IPS DF 4.7 (cell line): Measurements from ENCODE around the gene EVL.
A peak's percentile ranks its signal among the peaks of the same experiment; 100 is the strongest.

Experiments
- DNase-seq: peaks from one replicate; pipeline ENCODE4 v3.0.0-alpha.2; 2013; ENCODE audit warnings: low spot score; ENCODE audit errors: extremely low read depth

EVL gene

DNA sequence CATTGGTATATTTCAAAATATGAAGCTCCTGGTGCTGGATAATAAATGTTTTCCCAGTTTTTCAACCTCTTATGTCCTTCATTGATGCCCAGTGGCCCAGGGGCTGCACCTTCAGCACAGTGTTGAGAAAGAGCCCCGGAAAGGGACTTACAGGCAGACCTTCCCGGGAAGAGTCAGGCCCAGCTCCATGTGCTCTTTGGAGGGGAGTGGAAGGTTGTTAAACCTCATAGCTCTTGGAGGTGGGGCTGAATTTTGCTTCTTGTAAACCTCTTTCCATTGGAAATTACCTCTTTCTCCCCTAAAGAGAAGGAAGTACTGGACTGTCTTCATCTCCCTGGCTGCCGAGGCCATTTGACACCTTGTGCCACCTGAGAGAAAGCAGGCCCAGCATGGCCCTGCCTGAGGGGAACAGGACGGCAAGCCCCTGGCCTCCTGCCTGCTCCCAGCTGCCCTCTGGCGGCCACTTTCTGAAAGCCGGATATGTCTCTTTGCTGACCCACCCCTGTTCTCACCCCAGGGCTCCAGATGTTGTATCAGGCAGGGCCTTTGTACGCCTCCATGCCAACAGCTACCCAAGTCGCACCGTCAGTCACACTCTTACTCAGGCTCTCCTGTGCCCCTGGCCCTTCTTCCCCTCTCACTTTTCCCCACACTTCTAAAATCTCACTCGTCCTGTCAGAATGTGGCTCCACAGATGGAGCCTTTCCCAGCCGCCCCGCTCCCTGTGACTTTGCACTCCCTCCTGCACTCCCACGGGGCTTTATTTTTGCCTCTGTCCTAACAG is 43.0 kb downstream of the EVL start:
- peak; percentile 68 for DNase-seq

DNA sequence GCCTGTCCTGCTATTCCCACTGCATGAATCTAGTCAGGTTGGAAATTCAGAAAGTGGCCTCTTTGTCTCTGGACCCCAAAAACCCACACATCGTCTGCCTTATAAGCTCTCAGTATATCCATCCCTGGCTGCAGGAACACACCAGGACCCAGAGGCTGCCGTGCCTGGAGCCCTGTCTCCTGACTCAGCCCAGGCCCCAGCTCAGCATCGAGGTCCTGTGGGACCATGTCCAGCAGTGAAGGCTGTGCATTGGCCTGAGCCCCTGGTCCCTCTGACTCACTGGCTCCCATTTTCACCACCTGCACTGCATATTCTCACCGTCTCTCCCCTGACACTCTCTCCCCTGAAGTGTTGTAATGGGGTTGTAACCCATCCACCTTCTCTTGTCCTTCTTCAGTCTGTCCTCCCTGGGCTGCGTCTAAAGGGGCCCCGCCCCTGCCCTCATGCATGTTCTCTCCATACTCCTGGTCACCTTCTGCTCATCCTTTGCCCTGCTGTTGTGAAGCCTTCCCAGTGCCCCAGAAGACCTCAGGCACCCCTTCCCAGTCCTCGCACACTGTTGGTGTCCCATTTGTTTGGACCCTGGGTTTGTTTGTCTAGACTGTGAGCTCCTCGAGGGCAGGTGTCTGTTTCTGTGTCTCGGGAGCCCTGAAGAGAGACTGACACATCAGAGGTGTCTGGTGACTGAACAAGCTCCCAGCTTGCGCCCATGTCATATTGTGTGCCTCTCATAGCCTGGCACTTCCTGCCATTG is 43.8 kb downstream of the EVL start:
- no peak for DNase-seq

DNA sequence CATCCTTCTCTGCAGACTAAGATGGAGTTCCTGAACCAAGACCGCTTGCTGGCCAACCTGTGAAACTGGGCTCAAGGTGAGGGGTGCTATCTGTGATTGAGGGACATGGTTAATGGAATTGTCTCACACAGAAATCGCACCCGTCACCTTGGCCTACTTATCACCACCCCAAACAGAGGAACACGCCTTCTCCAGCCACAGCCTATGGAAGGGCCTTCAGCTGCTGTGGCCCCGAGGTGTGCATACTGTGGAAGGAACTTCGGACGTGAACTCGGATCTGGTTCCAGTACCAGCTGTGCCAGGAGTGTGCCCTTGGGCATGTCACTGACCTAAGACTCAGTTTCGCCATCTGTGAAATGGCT is 44.4 kb downstream of the EVL start:
- DNase-seq = no peak

DNA sequence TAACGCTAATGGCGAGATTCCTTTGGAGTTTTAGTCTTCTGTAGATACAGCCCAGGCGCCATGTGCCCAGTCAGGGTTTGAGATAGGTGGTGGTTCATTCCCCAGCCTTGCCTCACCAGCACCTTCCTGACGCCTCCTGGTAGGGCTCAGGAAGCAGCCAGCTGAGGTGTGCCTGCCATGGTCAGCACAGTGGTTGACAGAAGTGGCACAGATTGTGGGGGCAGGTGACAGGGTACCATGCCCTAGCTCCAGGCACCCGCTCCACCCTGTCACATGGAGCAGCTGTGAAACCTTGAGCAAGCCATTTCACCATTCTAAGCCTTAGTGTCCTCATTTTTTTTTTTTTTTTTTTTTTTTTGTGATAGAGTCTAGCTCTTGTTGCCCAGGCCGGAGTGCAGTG is 45.6 kb downstream of the EVL start:
- DNase-seq = no peak

DNA sequence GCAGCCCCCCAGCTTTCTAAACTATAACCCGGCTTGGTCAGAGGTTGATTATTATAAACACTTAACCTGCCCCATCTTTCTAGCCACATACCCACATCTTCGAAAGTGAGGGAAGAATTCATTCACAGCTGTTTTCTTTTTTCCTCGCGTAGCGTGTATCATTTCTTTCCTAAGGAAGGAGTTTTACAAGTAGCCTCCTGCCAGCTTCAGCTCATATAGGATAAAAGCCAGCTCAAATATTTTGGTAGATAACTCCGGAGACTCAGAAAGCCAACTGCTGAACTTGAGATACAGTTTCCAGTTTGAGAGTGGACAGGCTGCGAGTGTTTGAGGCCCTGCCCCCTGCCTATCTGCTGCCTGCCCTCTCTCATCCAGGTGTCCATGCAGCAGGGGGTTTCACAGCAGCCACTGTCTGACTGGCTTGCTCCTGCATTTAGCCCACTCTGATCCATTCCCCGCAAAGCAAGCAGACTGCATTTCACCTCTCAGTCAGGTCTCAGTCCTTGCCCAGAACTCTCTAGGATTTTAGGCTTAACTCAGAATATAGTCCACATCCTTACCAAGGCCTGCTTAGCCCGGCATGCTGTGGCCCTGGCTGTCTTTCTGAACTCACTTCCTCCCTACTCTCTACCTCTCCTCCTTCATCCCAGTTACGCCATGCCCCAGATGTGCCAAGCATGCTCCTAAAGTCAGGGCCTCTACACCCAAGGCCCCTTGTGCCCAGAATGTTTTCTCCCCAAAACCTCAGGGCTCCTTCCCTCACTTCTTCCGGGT is 46.9 kb downstream of the EVL start:
- DNase-seq = no peak

DNA sequence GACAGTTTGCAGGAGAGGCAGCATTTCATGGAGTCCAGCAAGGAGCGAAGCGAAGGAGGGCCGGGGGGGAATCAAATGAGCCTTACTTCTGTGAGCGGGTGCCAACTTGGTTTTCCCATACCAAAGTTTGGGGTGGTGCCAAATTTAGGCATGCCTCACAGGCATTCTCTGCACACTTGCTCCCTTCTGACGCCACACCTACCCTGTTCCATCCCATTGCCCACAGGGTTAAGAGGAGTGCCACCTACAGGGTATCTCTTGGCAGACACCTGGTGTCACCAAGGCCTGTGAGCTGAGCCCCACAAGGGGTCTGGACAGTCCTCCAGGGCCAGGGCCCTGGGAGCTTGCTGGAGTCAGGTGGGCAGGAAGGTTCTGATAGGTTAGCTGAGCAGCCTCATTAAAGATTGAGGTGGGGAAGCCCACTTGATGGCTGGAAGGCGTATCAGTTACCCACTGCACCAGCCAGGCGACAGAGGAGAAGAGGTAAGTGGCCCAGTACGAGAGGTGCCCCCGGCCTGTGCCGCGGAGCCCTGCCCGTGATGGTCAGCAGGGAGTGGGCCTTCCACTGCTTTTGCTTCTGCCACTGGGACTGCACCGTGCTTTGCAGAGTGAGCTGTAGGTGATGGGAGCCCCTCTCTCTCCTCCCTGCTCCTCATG is 49.0 kb downstream of the EVL start:
- DNase-seq = no peak

DNA sequence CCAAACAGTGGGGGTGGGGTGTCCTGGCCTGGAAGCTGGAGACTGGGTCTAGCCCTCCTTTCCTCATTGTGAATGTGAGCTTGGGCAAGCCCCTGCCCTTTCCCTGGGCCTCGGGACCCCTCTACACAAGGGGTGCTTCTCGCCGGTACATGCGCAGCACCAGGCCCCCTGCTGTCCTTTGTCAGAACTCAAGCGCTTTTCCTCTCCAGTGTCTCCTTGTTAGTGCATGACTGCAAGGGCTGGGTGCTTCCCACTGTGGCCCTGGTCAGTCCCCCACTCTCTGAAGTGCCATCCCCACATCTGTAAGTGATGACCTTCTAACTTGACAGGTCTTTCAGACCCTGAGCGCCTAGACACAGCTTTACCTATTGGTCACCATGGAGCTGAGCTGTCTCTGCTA is 50.0 kb downstream of the EVL start:
- no peak for DNase-seq

DNA sequence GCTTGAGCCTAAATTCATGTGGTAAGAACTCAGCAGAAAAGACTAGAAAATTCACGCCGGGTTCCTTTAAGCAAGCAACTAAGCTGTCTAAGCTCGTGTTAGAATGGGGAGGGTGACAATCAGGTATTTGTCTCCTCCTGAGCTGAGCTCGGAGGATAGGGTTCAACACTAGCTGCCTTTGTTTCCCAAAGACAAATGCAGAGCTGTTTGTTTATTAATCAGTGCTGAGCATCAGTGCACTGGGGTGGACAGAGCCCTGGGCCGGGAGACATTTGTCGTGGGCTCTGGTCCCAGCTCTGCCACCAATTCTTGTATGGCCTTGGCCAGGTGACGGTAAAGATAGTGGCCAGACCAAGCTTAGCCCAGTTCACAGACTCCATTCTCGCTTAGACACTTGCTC is 50.5 kb downstream of the EVL start:
- DNase-seq = no peak

DNA sequence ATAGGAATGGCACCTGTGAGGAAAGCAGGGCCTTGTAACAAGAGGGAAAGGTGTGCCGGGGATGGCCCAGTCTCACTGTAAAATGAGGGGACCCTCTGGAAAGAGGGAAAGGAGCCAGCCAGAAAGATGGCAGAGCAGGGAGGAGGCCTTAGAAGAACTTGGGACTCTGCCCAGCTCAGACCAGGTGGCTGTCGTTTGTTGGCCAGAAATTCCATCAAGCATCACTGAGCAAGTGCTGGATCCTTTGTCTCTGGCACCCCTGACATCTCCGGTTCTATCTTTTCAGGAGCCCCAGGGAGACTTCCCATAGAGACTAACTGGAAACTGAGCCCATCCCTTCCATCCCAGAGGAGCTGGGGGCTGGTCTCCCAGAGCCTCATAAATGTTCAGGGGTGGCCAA is 50.9 kb downstream of the EVL start:
- no peak for DNase-seq

DNA sequence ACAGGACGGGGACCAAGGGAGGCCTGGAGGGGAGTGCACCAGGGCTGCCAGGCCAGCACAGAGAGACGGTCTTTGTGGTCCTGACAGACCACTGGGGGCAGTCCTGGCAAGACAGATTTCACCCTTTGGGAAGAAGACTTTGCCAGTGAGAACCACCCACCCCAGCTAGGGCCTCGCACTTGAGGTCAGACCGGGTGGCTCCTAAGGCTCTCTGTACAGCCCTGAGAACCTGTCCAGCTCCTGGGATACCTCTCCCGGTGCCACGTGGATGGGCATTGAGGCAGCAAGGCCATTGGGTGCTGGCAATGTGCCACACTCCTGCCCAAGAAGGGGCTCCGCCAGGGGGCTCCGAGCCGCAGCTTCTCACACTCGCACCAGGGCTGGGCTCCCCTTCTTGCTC is 51.8 kb downstream of the EVL start:
- no peak for DNase-seq

DNA sequence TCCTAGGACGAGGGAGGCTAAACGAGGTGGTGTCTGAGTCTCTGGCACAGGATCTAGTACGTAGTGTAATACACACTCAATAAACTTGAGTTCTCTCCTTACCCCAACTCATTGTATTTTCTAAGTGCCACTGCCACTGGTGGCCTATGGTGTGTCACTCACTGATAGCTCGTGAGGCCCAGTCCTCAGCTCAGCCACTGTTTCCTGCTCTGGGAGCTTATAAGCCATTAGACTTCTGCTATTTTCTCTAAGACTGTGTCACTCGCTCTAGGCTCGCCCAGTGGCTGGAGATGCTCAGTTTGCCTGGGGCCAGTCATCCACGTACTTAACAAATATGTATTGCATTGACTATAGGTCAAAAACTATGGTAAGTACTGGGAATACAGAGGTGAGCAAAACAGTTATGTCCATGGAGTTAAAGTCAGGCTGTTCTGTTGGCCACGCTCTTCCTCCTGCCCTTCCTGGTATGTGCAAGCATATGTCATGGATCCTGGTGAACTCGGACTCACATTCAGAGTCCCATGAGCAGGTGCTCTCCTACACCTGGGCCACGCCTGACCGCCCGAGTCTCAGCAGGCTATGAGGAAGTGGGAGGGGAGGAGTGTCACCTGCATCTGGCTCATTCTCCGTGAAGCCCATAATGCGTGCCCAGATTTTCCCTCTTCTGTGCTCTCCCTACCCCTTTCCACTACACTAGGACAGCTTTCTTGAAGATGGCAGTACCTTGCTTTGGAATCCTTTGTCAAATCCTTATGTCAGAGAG is 52.6 kb downstream of the EVL start:
- DNase-seq = no peak

DNA sequence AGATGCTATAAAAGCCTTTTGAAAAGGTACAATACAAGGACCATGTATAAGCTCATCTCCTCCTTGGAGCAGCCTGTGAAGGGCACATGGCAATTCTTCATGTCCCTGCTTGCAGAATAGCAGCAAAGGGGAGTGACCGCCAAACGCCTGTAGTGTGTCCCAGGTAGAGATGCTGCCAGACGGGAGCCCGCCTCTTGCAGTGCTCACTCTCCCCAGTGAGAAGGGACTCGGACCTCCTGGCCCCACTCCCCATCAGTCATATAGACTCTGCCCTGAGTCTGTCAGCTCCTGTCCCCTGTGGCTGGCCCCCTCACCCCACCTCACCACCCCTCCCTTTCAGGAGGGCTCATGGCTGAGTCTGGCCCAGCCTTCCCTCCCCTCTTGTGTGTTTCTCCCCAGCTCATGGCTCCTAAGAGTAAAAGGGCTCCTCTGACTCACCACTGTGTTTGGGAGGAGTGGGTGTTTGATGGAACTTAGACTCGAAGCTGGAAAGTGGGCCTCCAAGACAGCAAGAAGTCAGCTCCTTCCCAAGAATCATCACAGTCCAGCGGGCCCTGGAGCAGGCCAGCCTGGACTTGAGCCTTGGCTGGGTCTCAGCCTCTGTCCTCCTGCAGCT is 53.3 kb downstream of the EVL start:
- DNase-seq = no peak

DNA sequence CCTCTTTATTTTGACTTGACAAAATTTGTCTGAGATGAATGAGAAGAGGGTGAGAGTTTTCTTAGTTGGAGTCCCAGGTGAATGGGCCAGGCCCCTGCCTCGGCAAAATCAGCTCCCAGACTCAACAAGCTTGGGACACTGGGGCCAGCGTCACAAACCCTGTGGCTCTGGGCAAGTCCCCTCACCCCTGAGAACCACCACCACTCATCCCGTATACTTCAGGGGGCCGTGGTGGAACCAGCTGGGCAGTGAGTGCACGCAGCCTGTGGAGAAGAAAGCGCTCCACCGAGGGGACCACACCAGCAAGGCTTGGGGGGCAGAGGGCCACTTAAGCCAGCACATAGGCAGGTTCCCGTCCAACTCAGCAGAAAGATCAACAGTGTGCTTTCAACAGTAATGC is 54.0 kb downstream of the EVL start:
- no peak for DNase-seq

DNA sequence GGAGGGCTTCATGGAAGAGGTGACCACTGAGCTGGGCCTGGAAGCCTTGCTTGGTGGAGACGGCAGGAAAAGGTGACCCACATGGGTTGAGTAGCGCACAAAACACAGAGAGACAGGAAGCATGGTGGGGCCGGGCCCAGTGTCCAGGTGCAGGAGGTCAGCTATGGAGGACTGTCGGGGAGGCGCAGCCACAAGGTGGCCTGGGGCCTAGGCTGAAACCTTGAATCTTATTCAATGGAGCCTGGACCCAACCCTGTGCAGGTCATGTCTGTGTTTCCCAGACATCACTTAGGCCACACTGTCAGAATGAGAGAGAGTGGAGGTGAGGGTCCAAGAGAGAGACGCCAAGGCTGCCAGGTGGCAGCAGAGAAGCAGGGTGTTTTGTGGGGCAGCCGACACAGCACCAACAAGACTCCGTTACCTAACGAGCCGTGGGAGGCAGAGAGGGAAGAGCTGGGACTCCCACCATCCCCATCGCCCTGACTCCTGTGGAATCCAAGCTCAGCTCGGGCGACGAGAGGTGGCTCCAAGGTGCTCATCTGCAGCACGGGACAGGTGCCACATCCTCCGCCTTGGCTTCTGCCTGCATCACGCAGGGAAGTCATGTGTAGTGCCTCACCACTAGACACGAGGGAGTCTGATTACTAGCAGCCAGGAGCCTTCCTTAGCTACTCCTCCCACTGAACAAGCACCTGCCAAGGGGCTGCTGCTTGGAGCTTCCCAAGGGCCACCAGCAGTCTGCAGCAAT is 55.5 kb downstream of the EVL start:
- no peak for DNase-seq

DNA sequence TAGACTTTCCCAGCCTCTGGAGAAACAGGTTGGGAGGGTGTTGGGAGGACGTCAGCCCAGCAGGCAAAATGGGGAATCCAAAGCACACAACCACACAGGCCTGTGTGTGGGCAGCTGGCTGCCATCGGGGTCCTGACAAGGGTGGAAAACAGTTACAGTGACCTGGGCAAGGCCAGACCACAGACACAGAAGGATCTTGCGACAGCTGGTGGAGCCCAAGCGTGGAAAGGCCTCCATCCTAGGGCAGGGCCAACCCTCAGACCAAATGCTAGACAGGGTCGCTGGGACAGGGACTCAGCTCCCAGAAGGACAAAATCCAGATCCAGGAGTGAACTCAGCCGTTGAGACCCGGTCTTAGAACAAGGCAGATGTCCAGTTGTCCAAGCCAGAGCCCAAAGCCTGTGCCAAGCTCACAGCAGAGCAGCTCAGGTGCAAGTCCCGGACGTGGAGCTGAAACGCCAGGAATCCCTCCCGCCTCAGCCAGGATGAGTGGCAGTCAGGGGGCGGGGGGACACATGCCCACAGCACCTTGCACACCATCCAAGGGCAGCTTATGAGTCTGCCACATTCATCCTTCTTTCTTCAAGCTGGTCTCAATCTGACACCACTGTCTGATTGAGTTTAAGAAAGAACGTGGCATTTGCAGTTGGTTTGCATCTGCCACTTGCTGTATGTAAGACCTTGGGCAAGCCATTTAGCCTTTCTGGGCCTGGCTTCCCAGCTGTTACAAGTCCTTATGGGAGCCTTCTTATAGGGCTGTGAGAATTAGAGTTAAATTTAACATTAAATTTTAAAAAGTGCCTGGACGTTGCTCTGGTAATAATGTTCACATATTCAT is 56.6 kb downstream of the EVL start:
- DNase-seq = no peak

DNA sequence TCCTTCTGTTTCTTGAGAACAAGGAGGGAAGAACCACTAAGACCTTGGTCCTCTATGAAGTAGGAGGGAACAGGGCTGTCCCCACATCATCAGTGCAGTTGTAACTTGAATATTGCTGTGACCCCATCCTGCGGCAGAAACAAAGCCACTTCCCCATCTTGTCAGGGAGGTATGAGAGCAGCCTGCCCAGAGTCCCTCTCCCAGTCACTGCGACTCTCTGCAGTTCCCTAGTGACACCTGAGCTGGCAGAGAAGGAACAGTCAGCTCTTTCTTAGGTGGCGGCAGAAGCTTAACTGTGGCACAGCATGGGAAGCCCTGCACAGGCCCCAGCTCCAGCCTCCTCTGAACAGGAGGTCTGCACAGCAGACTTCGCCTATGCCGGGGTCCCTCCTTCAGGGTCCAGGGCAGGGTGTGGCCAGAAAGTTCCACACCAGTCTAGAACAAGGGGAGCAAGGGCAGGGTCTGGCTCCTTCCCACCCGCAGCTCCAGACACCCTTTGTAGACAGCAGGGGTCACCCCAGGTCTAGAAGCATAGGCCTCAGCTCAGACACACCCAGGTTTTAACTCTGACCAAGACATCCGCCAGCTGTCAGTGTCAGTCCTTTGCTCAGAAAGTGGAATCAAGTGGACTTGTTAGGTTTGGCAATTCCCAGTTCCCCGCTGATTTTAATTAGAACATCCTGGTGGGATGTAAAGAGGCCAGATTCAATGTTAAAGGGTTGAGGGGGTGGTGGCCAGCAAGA is 57.4 kb downstream of the EVL start:
- DNase-seq = no peak

DNA sequence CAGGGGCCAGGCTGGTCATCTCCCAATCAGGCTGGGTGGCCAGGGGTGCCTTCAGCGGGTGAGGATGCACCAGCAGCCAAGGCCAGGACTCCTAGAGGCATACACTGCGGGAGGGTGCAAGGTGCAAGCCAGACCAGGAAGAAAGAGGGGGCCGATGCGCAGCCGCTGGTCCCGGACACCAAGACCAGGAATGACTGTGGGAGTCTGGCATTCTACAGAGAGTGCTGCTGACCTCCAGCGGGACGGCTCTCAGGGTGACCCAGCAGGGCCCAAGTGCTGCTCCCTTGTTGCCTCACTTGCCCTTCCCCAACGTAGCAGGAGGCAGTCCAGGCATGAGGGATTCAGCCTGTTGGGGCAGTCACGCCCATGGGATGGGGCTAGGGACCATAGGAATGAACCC is 58.4 kb downstream of the EVL start:
- no peak for DNase-seq

DNA sequence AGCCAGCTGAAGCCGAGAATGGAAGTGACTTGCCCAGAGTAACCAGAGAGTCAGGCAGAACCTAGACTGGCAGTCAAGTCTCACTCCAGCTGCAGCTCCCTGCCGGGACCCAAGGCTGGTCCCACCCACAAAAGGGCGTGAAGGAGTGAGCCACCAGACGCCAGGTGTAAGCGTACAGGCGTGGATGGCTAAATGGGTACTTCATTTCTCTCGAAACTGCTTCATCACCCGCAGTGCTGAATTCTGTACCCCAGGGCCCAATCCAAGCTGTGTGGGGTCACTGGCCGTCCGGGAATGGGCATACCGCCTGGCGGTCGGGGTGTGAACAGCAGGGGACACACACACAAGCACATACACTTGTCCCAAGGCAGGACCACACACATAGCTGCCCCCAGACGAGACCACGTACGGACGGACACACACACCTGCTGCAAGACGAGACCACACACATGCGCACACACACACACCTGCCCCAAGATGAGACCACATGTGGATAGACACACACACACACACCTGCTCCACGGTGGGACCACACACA is 59.4 kb downstream of the EVL start:
- no peak for DNase-seq
